T-helper 2 cell (primary cell): ENCODE data around the gene PCDH9.
A peak's percentile ranks its signal among the peaks of the same experiment; 100 is the strongest.

ENCODE experiments used
- DNase-seq, 5 experiments: peaks; one replicate each; pipeline versions ENCODE4 v3.0.0 to v3.0.0-alpha.2; 2012 to 2022

Gene PCDH9

GRCh38 chr13:67225252-67226159 lies 4.6 kb downstream of the PCDH9 start:
- DNase-seq = no peak

- DNase-seq = peak in 2 of 5 experiments; percentile 24 to 60
These were observed 5.8 kb downstream of the PCDH9 start for GRCh38 chr13:67224148-67224846.

DNA sequence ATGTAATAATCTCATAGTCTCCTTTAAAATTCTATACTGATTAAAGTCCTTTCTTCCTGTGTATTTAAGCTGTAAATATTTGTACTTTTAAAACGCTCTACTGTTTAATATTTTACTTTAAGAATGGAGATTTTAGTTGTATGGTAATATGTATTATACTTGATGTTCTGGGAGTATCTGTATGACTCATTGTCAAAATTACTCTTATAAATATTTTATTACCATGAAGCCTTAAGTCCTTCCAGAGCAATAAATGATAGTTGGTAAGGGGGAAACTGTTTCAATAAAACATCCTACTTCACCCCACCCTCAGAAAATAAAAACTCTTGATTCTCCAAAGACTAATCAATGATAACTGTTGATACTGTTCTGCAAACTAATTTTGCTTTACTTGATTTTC lies 6.4 kb downstream of the PCDH9 start:
- no peak for DNase-seq

DNA sequence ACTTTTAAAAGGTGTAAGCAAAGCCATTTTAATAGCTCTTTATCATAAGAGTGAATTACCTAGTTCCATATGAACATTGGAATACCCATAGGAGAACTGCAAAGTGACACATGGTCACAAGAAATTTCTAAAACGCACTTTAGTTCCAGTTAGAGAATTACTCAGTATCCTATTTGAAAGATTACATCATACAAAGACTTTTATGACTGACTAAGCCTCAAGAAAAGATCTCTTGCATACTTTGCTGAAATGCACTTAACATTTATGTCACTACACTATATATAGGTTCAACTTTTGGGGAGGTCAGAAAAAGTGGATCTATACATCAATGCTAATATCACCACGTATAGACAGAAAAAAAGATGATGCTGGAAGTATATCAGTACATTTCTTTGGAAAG lies 7.1 kb downstream of the PCDH9 start:
- no peak for DNase-seq

GRCh38 chr13:67221630-67222226 lies 8.4 kb downstream of the PCDH9 start:
- DNase-seq = no peak

- no peak for DNase-seq
These were observed 11.0 kb downstream of the PCDH9 start for GRCh38 chr13:67219113-67219512.

DNA sequence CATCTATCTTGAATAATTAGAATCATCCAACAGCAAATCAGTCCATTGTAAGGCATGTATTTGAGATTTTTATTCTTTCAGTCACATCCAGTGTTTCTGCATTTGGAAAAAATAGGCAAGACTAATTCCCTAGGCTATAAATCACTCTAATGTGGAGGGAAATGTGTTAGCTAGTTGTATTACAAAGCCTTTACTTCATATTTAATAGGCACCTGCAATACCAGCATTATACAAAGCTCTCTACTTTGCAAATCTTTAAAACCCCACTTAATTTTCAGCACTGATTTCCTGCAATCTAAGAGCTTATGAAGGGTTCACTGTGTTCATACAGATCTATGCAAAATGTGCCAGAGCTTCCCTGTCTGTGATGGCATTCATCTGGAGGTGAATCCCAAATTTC lies 12.3 kb downstream of the PCDH9 start:
- no peak for DNase-seq

GRCh38 chr13:67216864-67217263 lies 13.3 kb downstream of the PCDH9 start:
- no peak for DNase-seq

DNA sequence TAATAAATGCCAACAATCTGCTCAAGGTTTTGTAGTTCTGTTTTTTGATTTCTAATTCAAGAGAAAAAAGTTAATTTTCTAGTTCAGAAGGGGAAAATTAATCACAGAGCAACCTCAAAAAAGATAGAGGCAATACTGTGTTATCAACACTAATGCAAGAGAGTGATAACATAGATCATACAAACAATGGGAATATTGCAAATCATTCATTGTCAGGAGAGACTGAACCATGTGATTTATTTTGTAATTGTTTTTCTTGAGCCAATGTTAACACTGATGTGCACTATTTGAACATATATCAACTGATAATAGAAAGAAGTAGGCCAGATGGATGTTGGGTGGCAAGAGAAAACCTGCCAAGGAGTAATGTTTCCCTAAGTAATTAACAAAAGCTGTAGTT lies 19.9 kb downstream of the PCDH9 start:
- DNase-seq = no peak

DNA sequence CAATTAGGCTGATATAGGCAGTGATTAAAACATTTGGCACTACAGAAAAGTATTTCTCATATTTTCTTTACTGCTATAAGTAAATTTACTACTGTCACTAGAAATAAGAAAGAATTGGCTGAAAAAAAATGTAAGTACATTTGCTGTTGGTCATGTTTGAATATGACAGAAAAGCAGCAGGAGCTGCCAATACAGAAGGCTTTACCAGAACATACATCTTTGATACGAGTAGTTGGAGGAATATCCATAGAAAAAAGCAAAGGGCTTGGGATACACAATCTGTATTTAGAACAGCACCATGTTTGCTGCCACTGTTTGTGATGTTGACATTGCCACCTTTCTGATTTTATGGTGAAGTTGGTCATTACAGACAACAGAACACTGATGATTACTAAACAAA lies 21.6 kb downstream of the PCDH9 start:
- DNase-seq = no peak

DNA sequence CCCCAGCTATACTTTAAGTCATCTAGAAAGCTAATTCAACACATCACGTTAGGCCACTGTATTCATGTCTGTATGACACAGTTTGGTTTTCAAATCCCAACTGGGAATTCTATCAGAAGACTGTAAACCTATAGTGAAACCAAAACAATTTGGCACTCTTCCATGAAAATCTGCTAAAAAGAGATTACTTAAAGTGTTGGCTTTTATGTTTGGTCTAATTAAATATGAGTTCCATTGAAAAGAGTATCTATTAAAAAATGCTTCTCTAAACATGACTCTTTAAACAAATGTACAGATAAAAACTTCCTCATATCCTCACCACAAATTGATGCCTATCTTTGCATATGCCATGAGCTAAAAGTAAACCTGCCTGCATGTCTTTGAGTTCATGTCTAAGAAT lies 25.4 kb downstream of the PCDH9 start:
- DNase-seq = no peak

DNA sequence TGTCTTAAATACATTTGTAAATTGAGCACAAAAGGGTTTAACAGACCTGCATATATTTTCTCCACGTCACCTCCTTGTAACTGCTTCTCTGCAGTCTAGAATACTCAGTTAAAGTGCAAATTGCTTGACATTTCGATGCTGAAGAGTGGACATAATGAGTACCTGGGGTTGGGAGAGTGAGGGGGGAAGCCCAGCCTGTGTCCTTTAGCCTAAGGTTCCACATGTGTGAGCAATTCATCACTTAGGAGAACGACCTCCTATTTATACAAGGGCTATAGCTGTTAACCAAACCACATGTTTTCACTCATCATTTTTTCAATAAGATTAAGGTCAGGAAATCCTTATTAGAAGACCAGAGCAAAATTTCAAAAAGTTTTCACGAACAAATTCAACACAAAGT lies 29.5 kb downstream of the PCDH9 start:
- DNase-seq = no peak

DNA sequence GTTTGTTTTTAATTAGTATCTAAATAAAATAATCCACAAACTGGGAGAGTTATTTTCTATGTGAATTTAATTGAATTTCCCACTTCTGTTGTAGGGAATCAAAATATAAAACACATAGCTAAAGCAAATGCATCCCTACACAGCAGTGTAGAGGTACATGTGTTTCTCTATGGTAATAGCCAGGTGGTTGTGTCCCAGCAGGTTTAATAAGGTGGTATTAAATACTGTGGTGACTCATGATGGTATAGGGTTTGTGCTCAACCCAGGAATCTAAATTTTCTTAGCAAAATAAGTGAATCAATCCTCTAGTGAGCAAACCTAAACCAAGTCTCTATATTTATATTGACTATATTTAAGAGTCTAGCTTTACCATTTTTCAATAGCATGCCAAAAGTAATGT lies 30.0 kb downstream of the PCDH9 start:
- no peak for DNase-seq

DNA sequence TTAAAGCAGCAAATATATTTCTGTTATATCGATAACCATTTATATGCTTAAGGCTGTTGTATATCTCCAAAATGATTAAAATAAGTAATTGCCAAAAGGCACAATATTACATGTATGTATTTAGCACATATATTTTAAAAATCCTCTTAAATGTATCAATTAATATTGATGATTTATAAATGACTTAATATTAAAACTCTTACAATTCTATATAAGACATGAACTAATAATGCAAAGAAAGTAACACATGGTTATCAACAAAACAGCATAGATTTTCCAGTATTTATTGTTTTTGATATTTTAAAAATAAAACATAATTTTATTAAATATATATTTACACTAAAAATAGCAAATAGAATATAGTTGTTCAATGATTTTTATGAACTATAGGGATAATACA lies 32.4 kb downstream of the PCDH9 start:
- no peak for DNase-seq

- no peak for DNase-seq
These were observed 36.2 kb downstream of the PCDH9 start for GRCh38 chr13:67193979-67194378.

DNA sequence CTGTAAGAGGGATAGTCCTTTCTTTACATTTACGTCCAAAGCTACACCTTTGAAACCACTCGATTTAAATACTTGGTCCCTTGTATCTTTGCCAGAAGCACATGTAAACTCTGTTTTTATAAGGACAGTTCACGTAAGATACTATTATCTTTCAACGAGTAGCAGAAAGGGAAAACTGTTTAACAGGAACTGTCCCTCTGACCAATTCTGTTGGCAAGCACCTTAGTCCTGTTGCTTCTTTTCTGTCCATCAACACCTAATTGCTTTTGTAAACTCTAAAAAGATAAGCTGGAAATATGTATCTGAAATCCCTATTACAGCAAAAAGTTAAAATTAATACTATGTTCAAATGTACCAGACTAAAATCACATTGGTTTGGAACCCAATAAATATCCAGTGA lies 37.4 kb downstream of the PCDH9 start:
- no peak for DNase-seq

- DNase-seq = no peak
These were observed 43.1 kb downstream of the PCDH9 start for GRCh38 chr13:67186995-67187569.

DNA sequence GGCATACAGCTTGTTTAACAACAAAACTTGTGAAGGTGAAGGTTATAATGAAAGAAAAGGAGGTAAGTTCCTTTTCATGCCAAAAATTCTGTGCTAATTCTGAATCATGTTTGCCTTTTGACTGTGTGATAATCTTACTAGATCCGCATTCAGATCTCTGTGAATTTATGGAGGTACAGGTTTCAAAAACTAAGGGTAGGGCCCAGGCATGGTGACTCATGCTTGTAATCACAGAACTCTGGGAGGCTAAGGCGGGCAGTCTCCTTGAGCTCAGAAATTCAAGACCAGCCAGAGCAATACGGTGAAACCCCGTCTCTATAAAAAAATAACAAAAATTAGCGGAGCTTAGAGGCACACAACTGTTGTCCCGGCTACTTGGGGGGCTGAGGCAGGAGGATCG lies 45.9 kb downstream of the PCDH9 start:
- no peak for DNase-seq

DNA sequence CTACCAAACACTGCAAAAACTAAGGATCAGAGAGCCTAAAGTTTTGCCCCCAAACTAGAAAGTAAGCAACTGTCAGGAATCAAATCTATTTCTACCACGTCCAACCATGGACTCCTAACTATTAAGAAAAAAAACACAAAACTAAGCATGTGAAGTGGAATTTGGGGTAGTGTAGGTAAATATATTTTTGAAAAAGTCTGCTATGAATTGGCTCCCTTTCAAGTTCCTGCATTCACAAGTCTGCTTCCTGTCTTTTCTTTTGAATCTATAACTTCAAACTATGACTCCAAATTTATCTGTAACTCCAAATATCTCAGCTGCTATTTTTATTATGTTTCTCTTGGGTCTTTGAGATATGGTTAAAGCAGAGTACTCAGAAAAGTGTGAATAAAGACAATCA lies 47.0 kb downstream of the PCDH9 start:
- DNase-seq = no peak

DNA sequence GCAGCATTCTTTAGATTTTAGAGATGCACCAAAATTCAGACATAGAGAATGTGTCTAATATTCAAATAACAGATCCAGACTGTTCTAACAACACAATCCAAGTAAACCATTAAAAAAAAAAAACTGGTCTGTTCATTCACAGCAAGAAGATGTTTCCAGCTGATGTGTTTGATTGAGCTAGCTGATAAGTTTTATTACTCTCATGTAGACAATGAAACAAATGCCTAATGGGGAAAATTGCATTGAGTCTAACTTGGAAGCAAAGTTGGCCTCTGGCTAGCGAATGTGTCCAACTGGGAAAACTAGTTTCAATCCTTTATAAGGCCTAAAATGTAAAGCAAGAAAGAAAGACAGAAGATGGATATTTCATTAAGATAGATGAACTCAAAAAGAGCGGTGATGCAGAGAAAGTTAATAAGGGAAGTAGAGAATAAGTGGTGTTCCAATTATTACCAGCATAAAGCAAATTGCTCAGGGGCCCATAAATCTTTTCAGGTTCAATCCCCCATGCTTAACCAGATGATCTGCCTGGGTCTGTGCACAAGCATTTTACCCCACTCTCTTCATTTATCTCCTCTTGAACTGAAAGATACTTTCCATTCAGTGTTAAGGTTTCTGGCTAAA lies 54.2 kb downstream of the PCDH9 start:
- DNase-seq = no peak

DNA sequence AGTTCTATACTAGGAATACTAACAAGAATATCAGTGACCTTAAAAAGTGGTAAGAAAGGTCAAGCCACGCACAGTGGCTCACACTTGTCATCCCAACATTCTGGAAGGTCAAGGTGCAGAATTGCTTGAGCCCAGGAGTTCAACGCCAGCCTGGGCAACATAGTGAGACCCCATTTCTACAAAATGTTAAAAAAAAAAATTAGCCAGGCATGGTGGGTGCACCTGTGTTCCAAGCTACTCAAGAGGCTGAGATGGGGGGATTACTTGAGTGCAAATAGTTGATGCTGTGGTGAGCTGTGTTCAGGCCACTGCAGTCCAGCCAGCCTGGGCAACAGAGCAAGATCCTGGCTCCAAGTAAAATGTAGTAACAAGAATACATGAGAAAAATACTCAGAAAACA lies 61.8 kb downstream of the PCDH9 start:
- DNase-seq = no peak

GRCh38 chr13:67167420-67167819 lies 62.7 kb downstream of the PCDH9 start:
- DNase-seq = no peak

DNA sequence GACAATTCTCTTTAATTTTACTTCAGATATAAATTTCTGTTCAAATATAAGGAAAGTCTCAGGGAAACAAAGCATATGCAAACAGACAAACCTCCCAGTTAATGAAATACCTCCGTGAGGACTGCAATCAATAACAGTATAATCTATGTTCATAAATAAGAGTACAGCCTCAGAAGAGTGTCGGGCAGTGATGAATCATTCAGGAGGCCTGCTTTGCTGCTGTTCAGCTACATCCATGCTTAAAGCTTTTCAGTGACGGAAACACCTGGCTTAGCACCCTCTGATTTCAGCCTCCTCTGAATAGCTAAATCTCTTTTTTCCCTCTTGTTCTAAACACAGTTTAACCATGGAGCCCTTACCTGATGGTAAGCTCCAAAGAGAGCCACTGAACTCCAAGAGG lies 69.0 kb downstream of the PCDH9 start:
- DNase-seq = no peak
